ENCODE measurements around the gene BNIP3. TPM values are rescaled to one million over a fixed set of nuclear protein-coding genes. Genes with fewer than 3 reads are reported as not detected.

The BNIP3 gene
- total RNA-seq, 1 experiment from 2014 or later, result 57.1 TPM

DNA sequence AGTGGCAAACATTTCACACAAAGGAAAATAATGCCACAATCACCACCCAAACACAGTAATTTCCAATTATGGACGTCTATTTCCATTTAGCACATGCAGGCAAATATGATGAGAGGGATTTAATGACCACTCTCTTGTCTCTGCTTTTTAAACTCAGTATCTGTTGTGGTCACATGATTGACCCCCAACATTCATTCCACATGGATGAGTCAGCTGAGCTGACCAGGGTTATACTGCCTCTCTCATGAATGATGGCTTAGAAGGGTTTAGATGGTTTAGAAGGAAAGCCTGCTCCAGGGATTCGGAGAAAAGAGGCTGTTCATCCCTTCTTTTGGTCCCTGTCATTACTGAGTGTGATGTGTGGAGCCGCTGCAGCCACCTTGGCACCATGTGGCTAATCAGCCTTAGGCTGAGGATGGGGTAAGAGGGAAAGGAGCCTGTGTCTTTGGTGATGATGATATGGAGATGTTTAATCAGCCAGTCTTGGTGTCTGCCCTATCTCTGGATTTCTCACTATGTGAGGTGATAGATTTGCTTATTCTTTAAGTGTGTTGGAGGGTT lies 45.8 kb upstream of the BNIP3 start:
- Histone ChIP-seq H3K18ac (ENCODE audit: insufficient read length, low read depth, low read length) (no peak overlapping the region), H2BK15ac (ENCODE audit: low read depth, low read length) (no peak overlapping the region), H4K91ac (ENCODE audit: insufficient read length, low read depth, low read length) (no peak overlapping the region), H2BK5ac (ENCODE audit: insufficient read length, low read length) (no peak overlapping the region), H3K4ac (ENCODE audit: low read depth, low read length) (no peak overlapping the region), H3K79me2 (ENCODE audit: insufficient read depth, low read length) (no peaks in the 10 kb centered on the region), H3K23ac (ENCODE audit: insufficient read length, low read depth, low read length) (no peak overlapping the region), H4K8ac (replicated peaks; ENCODE audit: insufficient read length, low read depth, low read length) (no peak overlapping the region), H3K23me2 (ENCODE audit: insufficient read length, low read depth, low read length, poor library complexity, severe bottlenecking) (no peaks in the 10 kb centered on the region), H3K9me3 (ENCODE audit: control insufficient read depth, low read depth, low read length) (no peaks in the 10 kb centered on the region), H2BK120ac (ENCODE audit: low read depth, low read length, poor library complexity, severe bottlenecking) (no peak overlapping the region), H3K14ac (ENCODE audit: insufficient read depth, low read length) (no peak overlapping the region), H3K4me1 (ENCODE audit: insufficient read depth, low read length) (no peaks in the 10 kb centered on the region), H3K9ac (ENCODE audit: extremely low read depth, insufficient read length, low read length) (no peak overlapping the region), H2AFZ (ENCODE audit: low read length) (no peak overlapping the region), H2AK5ac (ENCODE audit: insufficient read length, low read length) (no peak overlapping the region), H2BK20ac (ENCODE audit: low read depth, low read length, poor library complexity, severe bottlenecking) (no peak overlapping the region), H3K4me2 (ENCODE audit: insufficient read depth, insufficient read length, low read length) (no peak overlapping the region), H3K79me1 (ENCODE audit: insufficient read depth, low read depth, low read length, poor library complexity, severe bottlenecking) (no peaks in the 10 kb centered on the region), H2BK12ac (ENCODE audit: insufficient read length, low read depth, low read length) (no peak overlapping the region), H3K27me3 (ENCODE audit: insufficient read depth, low read length) (no peaks in the 10 kb centered on the region), H3K27ac (ENCODE audit: insufficient read length, low read depth, low read length) (no peak overlapping the region), H4K20me1 (ENCODE audit: control insufficient read depth, insufficient read depth, insufficient read length) (no peaks in the 10 kb centered on the region), H3T11ph (ENCODE audit: low read length) (no peak overlapping the region), H4K5ac (ENCODE audit: insufficient read length, low read depth, low read length) (no peak overlapping the region), H3K56ac (ENCODE audit: insufficient read length, low read depth, low read length) (no peak overlapping the region)
- TF ChIP-seq, protein P1, sequence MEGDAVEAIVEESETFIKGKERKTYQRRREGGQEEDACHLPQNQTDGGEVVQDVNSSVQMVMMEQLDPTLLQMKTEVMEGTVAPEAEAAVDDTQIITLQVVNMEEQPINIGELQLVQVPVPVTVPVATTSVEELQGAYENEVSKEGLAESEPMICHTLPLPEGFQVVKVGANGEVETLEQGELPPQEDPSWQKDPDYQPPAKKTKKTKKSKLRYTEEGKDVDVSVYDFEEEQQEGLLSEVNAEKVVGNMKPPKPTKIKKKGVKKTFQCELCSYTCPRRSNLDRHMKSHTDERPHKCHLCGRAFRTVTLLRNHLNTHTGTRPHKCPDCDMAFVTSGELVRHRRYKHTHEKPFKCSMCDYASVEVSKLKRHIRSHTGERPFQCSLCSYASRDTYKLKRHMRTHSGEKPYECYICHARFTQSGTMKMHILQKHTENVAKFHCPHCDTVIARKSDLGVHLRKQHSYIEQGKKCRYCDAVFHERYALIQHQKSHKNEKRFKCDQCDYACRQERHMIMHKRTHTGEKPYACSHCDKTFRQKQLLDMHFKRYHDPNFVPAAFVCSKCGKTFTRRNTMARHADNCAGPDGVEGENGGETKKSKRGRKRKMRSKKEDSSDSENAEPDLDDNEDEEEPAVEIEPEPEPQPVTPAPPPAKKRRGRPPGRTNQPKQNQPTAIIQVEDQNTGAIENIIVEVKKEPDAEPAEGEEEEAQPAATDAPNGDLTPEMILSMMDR (conservative IDR thresholded peaks at IDR 0.05), result no peak
- peaks cover 6 to 7% of the 10 kb centered on the region in 2 experiments; a peak in 3 of 4 replicates for H3K4me1 Mint-ChIP-seq
- H3K27ac Mint-ChIP-seq, result no peak overlapping the region
- no CpG with 5 or more reads among the region's 3 CpGs for whole genome bisulfite sequencing (ENCODE audit: extremely low coverage, insufficient read length, low lambda C conversion rate)
- H3K27me3 Mint-ChIP-seq (ENCODE audit: low read depth), result peaks cover 56% of the 10 kb centered on the region
- DNase-seq, result no peak
- H3K36me3 Mint-ChIP-seq (ENCODE audit: insufficient read depth in 1 of 3, low read depth in 3 of 3), result no peaks in the 10 kb centered on the region
- no peak overlapping the region for H3K4me3 Mint-ChIP-seq
- 0 out of 5 replicates have a peak, but pooled peaks cover 0 to 5% of the 10 kb centered on the region in 2 experiments for H3K9me3 Mint-ChIP-seq
